ENCODE data around the gene TRPC3.

- TF ChIP-seq YY1 (IDR thresholded peaks at IDR 0.05; ENCODE audit: insufficient read depth, insufficient read length) = no peak
- TF ChIP-seq ZNF274 (IDR thresholded peaks at IDR 0.05; ENCODE audit: low read depth, low read length) = no peak
These were observed 72.7 kb downstream of the TRPC3 start for GRCh38 chr4:121879135-121879534.
